LoVo (cell line): ENCODE measurements around the gene CACNB4.
A peak's percentile ranks its signal among the peaks of the same experiment; 100 is the strongest.

Source experiments
- DNase-seq: peaks from one replicate; pipeline ENCODE4 v3.0.0-alpha.2; 2016; ENCODE audit warnings: low spot score

The CACNB4 gene

DNA sequence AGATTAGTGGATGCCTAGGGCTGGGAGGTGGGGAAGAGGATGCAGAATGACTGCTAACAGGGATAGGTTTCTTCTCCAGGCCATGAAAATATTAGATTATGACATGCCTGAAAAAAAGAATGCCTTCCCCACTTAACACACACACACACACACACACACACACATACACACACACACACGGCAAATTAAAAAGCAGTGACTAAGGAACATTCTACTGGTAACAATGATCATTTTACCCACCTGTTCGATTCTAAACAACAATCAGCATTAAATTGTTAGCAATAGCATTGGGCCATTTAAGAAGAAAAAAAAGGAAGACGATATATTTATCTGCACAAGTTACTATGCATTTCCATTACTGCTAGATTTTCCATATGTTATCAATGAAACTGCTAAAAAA, 10.8 kb downstream of the CACNB4 start:
- no peak for DNase-seq

DNA sequence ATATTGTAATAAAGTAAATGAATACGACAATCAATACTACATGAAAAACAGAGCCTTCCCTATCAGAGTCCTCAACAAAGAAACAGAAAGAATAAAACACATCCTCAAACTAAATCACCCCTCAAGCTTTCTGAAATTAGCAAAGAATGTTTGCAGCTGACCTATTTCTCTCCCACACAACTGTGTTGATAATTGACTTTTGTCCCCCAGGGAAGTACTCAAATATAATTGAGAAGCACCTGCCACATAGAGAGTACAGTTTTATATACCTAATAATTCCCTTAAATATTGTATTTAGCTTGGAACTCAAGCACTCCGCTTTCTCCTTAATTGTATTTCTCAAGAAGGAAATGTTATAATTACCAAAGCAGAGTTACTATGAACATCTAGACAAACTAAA, 12.6 kb downstream of the CACNB4 start:
- no peak for DNase-seq

DNA sequence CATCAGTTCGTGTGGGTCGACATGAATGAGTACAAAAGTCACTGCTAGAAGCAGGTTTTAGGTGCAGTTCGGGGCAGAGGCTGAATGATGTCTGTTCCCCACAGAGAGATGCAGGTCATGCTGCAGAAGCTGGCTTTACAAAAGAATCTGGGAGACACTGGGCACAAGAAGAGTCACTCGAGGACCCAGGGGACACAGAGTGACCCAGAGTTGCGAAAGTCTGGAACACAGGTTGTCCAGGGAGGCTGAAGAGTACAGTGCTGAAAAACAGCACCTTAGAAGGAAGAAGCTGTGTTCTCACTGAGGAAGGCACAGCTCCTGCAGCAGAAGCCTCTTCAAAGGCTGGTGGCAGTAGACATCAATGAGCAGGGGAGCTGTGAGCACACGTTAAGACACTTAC, 14.8 kb downstream of the CACNB4 start:
- no peak for DNase-seq

DNA sequence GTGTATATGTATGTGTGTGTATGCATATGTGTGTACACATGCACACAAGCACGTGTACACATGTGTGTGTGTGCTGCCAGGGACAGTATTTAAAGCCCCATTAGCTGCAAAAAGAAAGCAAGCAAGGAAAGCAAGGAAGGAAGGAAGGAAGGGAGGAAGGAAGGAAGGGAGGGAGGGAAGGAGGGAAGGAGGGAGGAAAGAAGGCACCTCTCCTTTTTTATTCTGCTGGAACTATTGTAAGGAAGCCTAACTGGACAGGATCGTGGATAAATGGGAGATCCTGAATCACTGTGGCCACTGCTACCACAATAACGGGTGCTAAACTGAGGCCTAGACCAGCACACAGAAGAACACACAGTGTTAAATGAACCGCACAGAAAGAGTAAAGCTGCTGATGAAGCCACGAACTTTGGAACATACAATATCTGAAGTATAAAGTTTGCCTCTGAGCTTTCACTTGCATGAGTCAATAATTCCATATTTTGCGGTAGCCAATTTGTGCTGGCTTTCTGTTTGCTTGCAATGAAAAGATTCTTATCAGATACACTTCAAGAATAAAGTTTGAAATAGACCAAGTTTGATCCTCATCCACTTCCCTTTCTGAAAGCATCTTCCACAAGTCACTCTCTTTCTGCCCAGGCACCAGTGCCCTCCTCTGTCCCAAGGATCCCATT, 15.5 kb downstream of the CACNB4 start:
- no peak for DNase-seq

DNA sequence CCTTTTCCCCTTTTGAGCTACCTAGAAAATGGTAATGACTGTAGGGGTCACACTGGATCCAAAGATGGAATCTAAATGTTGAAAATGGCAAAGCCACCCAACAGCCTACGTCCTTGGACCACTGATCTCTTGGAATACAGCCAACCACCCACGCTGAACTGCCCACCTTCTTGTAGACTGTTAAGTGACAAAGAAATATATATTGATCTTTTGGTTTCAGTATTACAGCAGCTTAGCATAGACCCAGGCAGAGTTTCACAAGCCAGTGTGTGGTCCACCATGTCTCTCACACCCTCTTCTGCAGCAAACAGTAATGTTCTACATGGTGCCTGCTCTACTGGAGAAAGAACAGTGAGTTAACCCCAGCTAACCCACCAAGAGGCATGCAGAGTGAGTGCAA, 20.2 kb downstream of the CACNB4 start:
- no peak for DNase-seq

DNA sequence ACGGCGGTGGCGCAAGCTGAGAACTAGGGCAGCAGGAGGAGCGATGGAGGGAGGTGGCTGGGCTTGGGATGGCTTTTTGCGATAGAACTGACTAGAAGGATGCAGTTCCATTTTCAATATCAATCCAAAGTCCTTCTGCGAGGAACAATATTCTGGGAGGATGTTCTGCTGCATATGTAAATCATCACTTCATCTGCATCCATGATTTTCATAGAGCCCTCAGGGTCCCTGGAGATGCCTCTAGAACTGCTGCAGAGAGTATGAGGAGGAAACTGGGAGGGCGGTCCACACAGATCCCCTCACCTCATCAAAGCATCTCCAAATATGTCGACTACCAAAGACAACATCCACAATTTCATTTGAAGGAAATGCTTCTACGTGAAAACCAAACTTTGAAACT, 20.8 kb downstream of the CACNB4 start:
- DNase-seq: no peak

DNA sequence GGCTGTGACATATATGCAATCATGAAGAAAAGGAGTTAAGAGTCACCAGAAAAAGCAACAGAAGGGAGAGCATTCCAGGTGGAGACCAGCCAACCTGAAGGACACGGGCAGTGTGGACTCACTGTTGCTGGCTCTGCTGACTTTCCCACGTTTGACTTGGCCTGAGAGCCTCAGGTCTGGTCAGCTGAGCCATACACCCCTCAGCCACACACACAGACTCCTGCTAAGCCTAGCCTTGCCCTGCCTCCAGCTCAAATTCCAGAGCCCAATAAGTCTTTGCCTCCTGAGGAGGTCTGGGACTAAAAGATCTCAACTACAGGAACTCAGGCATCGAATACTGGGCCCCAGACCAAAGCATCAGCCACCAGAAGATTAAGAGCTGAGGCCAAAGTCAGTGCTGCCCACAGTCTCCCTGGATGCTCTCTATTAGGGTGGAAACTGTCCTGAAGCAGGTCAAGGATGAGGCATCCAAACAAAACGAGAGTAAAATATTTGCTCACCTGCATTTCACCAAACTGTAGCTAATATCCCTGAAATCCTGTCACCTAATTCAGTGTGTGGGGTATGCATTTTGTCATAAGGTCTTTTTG, 23.3 kb downstream of the CACNB4 start:
- no peak for DNase-seq

DNA sequence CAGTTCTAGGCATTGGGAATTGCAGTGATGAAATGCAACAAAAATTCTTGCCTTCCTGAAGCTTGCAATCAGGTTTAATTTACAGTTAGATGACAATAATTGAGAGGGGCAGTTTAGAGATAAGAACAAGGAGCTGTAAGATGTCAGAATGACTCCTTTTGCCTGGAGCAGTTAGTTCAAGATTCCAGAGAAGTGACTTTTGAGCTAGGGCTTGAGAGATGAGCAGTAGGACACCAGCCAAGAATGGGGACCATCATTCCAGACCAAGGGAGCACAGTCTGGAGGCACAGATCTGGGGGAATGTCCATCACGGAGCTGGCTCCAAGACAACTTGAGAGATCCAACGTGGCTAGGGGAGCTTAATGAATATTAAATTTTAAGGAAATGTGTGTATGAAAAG, 26.8 kb downstream of the CACNB4 start:
- DNase-seq: no peak

DNA sequence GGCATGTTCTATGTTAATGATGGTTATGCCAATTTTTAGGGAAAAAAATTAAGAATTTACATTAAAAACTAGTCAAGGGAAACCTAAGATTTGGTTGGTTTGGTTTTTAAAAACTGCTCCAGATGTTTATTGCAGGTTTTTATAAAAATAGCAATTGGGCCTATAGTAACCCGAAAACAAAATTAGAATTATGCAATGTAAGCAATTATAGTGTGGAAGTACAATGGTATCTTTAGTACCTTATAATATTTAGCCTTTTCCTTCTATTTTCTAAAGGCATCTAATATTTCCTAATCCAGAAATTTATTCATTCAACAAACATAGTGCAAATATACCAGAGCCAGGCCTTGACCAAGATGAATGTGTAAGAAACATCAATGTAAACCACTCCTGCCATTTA, 27.3 kb downstream of the CACNB4 start:
- DNase-seq: no peak

DNA sequence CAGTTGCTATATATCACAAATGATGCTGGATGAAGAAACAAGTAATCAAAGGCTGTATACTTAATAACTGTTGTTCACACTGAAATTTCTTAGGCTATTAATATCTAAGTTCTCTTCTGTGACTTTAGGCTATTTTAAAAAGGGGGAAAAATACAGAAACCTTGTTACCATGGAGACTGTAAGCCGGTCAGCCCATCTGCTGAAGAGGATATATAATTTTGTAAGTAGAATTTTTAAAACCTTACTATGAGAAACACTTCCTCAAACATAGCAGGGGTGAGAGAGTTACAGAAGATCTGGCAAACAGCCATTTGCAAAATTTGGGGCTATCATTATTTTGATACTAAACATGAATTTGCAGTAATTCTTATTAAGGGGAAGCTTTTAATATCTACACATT, 27.8 kb downstream of the CACNB4 start:
- no peak for DNase-seq

DNA sequence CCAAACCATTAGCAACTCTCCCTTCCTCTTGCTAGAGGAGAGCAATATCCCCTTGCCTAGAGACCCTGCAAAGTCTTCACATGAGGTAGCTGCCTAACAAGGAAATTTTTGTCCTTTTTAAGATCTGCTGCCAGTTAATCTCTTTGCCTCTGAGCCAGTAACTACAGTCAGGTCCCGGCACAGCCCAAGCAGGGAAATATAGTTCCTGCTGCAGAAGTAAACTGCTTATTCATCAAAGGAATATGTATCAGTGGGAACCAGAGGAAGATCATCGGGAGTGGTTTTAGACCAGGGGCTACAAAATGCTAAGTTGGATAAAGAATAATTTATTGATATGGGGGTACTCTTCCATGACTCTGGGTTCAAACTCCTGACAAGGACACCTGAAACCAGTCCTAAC, 30.6 kb downstream of the CACNB4 start:
- no peak for DNase-seq

DNA sequence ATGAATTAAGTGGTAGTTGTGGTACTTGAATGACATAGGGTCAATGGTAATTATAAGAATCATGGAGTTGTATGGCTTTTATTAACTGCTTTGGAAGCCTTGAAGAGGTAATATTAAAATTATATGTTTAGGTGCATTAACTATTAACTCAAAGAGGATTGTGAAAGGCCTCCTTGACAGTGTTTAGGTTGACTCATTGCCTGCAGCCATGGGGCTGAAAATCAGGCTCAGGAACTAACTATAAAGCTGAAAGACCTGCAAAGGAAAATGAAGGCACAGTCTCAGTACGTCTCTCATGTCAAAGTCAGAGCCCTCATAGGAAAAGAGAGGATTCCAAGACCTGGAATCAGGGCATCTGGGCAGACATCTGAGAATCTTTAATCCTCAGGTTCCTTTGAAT, 31.0 kb downstream of the CACNB4 start:
- DNase-seq: no peak

DNA sequence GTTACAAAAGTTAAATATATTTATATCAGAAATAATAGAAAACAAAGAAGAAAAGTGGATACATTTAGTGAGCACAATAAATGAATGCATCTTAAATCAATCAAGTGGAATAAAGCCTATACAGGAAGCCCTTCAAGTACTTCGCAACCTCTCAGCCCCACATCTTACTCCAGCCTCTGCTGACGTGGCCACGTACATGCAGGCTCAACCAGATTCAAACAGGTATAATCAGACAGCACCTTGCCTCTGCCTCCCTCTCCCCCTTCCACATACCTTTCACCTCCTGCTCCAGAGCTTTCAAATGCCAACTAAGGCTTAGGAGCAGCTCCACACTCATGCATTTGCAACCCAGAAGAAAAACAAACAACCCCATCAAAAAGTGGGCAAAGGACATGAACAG, 32.9 kb downstream of the CACNB4 start:
- no peak for DNase-seq

DNA sequence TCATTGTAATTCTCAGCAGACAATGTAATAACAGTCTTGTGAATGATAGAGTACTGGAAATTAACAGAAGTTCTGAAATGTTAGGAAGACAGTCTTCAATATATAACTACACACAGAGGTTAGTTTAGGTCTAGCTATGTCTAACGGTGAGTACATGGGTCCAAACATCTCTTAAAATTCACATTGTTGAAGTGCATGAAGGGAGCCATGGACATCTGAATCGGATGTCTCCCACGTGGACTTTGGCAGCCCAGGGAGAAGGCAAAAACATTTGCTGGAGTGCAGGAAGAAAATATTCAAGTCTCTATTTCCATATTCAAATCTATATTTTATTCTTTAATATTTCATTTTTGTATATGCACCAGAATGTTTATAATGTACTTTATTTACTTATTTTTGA, 34.8 kb downstream of the CACNB4 start:
- no peak for DNase-seq

DNA sequence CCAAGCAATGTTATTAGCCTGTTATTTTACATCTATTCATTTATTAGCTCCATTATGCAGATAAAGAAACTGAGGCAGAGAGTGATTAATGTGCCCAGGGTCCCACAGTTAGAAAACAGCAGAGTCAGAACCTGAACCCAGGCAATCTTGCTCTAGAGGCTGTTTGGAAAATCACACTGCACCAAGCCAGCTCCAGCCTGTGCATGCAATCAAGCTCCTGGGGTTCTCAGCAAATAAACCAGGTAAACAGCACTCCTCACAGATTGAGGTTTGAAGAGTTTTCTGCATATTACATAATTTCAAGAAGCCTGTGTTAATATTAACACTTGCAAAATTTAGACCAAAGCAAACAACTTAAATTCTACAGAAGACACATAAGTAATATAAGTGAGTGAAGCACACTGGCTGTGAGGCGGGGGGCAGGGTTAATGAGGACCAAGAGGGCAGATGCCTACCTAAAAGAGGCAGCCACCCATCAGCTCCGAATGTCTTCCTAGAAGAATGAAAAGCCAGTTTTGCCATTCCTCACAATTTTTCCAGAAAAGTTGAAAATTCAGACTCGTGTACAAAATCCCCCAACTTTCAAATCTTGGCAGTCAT, 35.4 kb downstream of the CACNB4 start:
- no peak for DNase-seq

DNA sequence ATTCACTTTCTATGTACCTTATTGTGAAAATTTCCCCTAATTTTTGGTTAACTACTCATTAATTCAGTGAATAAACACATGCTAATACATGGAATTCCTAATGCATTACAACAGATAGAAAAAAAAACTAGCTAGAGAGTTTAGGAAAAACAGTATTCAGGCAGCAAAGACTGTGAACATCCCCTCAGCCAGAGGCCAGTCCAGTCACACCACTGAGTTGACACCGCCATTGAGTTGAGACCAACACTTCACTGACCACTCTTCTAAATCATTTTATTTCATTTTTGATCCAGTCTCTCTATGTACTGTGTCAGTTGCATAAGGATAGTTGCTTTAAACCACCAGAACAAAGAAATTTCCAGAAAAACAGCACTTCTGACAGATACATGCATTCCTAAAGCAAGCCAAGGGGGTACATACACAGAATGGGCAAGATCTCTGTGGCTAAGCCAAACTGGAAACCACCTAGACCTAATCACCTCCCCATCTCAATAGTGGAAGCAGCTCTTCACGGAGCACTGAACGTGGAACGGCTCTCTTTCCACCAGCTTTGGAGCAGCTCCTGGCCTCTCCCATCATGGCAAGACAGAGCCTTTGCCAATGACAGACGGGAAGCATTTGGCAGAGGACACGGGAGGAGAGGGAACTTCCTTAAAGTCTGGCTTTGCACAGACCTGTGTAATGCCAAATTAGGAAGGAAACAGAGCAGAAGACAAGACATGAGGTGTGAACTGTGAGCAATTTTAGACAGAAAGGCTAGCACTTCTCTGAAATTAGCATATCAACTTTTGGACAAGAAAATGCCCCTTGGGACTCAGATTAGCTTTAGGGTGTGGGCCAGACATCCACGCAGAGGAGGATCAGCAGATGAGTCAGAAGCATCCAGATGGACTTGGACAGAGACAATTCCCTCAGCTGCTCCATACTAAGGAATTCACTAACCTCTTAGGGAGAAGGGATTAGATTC, 36.4 kb downstream of the CACNB4 start:
- DNase-seq: no peak

DNA sequence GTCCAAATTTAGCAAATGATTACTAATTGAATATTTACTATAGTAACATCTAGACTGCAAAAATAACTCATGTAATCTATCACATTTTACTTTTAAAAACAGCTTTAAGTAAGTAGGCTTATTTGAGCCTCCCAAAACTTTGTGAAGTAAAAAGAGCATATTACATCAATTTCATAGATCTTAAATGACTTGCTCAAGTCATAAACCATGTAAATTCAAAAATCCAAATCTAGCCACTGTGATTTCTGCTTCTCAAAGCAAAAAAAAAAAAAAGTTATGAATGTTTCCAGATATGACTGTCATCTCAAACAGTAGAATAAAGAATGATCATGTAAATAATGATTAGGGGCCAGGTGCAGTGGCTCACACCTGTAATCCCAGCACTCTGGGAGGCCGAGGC, 37.5 kb downstream of the CACNB4 start:
- DNase-seq: no peak

DNA sequence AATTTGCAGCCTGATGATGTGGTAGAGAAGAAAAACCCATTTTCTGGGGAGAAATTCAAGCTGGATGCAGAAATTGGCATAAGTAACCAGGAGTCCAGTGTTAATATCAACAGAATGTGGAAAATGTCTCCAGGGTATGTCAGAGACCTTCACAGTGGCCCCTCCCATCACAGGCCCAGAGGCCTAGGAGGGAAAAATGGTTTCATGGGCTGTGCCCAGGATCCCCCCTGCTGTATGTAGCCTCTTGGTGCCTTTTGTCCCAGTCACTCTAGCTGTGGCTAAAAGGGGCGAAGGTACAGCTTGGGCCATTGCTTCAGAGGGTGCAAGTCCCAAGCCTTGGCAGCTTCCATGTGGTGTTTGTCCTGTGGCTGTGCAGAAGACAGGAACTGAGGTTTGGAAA, 40.2 kb downstream of the CACNB4 start:
- DNase-seq: no peak

DNA sequence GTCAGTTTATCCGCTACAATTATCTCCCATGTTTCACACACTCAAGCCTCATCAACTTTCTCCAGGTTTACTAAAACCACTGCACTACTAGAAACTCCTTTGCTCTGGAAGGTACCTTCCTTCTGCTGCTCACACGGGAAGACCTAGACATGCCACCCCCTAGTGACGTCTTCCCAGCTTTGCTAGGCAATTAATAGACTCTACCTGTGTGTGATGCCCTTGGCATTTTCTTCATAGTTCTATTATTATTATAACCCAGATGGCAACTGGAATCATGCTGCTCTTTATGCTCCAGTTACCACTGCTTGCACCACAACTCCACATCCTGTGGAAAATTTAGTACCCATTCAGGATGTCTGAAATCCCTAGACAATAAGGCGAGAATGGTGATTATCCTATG, 42.4 kb downstream of the CACNB4 start:
- DNase-seq: no peak

DNA sequence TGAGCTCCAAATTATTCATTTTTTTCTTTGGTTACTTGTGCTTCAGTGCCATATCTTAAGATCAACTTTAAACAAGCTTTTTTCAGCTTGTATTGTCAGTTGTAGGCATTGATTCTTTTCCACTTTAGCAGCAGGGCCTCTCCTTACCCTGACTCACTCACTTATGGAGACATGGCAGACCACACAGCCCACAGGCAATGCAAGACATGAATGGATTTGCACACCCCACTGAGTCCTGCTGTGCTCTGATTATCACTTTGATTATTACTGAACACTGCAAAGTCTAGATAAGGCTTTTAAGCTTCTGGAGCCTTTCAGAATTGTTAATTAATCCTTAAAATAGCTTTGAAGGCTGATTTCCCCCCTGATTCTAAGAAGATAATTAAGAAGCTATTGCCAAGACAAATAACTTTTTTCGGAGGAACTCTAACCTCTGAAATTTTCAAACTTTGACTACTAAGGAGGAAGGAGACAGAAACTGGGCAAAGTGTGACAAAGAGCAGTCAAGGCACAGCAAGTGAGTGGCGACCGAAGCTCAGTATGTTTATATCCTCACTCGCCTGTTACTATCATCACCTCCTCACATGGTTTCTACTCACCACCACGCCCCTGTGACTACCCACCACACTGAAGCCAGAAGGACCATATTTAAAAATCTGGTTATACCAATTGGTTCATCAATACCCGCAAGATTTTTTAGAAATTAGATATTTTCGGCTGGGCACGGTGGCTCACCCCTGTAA, 43.3 kb downstream of the CACNB4 start:
- no peak for DNase-seq

DNA sequence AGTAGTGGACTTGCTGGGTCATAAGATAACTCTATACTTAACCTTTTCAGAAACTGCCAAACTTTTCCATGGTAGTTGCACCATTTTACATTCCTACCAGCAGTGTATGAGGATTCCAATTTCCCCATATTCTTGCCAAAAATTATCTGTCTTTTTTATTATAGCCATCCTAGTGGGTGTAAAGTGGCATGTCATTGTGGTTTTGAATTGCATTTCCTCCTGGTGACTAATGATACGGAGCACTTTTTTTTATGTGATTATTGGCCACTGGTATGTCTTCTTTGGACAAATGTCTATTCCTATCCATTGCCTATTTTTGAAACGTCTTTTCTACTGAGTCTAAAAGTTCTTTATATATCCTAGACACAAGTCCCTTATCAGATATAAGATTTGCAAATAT, 44.3 kb downstream of the CACNB4 start:
- peak; percentile 57 for DNase-seq

DNA sequence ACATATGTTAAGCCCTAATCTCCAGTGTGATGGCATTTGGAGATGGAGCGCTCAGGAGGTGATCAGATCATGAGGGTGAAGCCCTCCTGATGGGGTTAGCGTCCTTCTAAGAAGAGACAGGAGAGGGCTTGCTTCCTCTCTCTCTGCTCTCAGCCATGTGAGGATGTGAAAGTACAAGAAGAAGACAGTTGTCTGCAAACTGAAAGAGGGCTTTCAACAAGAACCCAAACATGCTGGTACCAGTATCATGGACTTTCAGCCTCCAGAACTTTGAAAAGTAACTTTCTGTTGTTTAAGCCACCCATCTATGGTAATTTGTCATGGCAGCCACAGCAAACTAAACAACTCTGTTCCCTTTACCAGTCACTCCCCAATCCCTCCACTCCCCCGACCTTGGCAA, 47.4 kb downstream of the CACNB4 start:
- no peak for DNase-seq
